ENCODE measurements around the gene LLGL2.

- TF ChIP-seq, protein P1, sequence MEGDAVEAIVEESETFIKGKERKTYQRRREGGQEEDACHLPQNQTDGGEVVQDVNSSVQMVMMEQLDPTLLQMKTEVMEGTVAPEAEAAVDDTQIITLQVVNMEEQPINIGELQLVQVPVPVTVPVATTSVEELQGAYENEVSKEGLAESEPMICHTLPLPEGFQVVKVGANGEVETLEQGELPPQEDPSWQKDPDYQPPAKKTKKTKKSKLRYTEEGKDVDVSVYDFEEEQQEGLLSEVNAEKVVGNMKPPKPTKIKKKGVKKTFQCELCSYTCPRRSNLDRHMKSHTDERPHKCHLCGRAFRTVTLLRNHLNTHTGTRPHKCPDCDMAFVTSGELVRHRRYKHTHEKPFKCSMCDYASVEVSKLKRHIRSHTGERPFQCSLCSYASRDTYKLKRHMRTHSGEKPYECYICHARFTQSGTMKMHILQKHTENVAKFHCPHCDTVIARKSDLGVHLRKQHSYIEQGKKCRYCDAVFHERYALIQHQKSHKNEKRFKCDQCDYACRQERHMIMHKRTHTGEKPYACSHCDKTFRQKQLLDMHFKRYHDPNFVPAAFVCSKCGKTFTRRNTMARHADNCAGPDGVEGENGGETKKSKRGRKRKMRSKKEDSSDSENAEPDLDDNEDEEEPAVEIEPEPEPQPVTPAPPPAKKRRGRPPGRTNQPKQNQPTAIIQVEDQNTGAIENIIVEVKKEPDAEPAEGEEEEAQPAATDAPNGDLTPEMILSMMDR (IDR thresholded peaks at IDR 0.05) = peak; percentile 9 to 58 (median 29)
- TF ChIP-seq POLR2A (IDR thresholded peaks at IDR 0.05) = no peak
Measured at GRCh38 chr17:75587675-75588595, 62.4 kb downstream of the LLGL2 start, which contains the start of gene MYO15B.
